Activated naive CD4-positive, alpha-beta T cell treated with anti-CD3 and anti-CD28 coated beads, Interleukin-2, amount 50 U/mL, for 72 hours (primary cell): ENCODE measurements around the gene PYDC1. TPM values are rescaled to one million over a fixed set of nuclear protein-coding genes. Genes with fewer than 3 reads are reported as not detected.
A peak's percentile ranks its signal among the peaks of the same experiment; 100 is the strongest.
"Not testable (repeated sequence)": the region's sequence is repeated elsewhere in the genome, so short reads cannot be mapped to it uniquely, and the experiment has no call there.

Experiments used
- ATAC-seq, 2 donors: fragments of 150-1000 bp; cut with Tn5 transposase; 2 replicates each; pipeline ENCODE4 v1.10.0; 2021; ENCODE audit warnings: mild to moderate bottlenecking in 2 of 2, moderate library complexity in 2 of 2
- DNase-seq, 2 donors: peaks; one replicate each; pipeline ENCODE4 v3.0.0; 2021 to 2022; ENCODE audit warnings: low spot score in 2 of 2
- H3K27ac Mint-ChIP-seq, 2 donors: one replicate each; pipeline ENCODE4 v1.8.0; 2022; ENCODE audit warnings: mild to moderate bottlenecking in 2 of 2, mixed read lengths in 2 of 2
- H3K36me3 Mint-ChIP-seq, 2 donors: one replicate each; pipeline ENCODE4 v1.8.0; 2022; ENCODE audit warnings: mixed read lengths in 2 of 2
- H3K9me3 Mint-ChIP-seq, 2 donors: one replicate each; pipeline ENCODE4 v1.8.0; 2022; ENCODE audit warnings: mixed read lengths in 2 of 2
- total RNA-seq, 2 donors: library from RNA; stranded (reverse); gene quantifications; one replicate each; pipeline ENCODE4 v1.2.3, GENCODE V29; 2022

PYDC1 gene
- total RNA-seq, 2 donors from 2014 or later = not detected

DNA sequence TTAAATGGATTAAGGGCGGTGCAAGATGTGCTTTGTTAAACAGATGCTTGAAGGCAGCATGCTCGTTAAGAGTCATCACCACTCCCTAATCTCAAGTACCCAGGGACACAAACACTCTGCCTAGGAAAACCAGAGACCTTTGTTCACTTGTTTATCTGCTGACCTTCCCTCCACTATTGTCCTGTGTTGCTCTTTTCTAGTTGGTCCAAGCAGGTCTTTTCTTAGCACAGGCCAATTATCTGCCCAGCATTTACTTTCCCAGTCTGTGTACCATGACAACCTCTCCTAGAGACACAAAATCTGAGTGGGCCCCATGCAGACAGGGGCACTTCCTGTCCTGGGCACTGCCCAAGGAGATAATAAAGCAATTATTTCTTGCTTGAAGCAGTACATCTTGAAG, 46.9 kb downstream of the PYDC1 start:
- ATAC-seq, H3K9me3 Mint-ChIP-seq, H3K27ac Mint-ChIP-seq, DNase-seq, H3K36me3 Mint-ChIP-seq: not testable (repeated sequence)

DNA sequence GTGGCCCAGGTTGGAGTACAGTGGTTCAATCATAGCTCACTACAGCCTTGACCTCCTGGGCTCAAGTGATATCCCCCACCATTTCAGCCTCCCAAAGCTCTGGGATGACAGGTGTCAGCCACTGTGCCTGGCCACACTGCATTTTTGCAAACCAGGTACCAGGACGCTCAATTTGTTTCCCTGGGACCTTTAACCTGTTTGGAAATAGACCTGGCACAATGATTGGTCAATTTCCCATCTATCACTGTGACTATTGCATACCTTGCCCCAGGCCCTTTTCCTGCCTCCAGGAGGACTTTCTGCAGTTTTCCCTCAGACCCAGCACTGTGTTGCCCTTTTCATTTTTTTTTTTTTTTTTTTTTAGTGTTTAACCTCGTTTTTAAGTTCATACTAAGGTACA, 48.1 kb downstream of the PYDC1 start:
- ATAC-seq (no peak), DNase-seq (no peak)
- H3K36me3 Mint-ChIP-seq = no peaks in the 10 kb centered on the region

DNA sequence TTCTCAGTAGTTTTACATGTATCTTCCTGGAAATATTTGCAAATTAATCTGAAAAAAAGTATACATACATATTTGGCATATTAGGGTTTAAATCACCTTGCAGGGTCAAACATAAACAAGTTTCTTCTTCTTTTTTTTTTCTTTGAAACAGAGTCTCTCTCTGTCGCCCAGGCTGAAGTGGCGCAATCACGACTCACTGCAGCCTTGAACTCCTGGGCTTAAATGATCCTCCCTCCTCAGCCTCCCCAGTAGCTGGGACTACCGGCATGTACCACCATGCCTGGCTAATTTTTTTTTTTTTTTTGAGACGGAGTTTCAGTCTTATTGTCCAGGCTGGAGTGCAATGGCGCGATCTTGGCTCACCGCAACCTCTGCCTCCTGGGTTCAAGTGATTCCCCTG, 49.6 kb downstream of the PYDC1 start:
- Mint-ChIP-seq H3K9me3 (no peaks in the 10 kb centered on the region), H3K36me3 (no peaks in the 10 kb centered on the region), H3K27ac (peak overlapping the region in 1 of 2 donors; percentile 60)
- ATAC-seq (no peak), DNase-seq (no peak)

More for the DNA sequence above, 48.1 kb downstream of the PYDC1 start:
- H3K9me3 Mint-ChIP-seq = no peaks in the 10 kb centered on the region
- H3K27ac Mint-ChIP-seq = no peak overlapping the region

Other genes with a start within 250 kb of the PYDC1 start
- gene HSD3B7, start 231.9 kb downstream of the PYDC1 start, total RNA-seq = 1 to 10 TPM; 4.1 to 9.2 TPM
- gene STX1B, start 206.5 kb downstream of the PYDC1 start, total RNA-seq = 1 to 10 TPM in 1 of 2 donors, under 1 TPM in 1; 0.87 to 4.5 TPM
- gene STX4, start 183.6 kb downstream of the PYDC1 start, total RNA-seq = 10 to 100 TPM; 63.4 to 66.1 TPM
- 10 to 100 TPM; 14.5 to 32.7 TPM for gene ZNF668, start 142.9 kb downstream of the PYDC1 start, total RNA-seq
- gene ZNF646, start 142.7 kb downstream of the PYDC1 start, total RNA-seq = 10 to 100 TPM; 20.2 to 35.6 TPM
- gene PRSS53, start 128.2 kb downstream of the PYDC1 start, total RNA-seq = 10 to 100 TPM in 1 of 2 donors, 1 to 10 TPM in 1; 7.4 to 12.1 TPM
- gene VKORC1, start 122.3 kb downstream of the PYDC1 start, total RNA-seq = 10 to 100 TPM; 41.4 to 91.4 TPM
- 10 to 100 TPM; 18.3 to 61.0 TPM for gene BCKDK, start 108.7 kb downstream of the PYDC1 start, total RNA-seq
- 10 to 100 TPM; 57.8 to 88.5 TPM for gene KAT8, start 99.5 kb downstream of the PYDC1 start, total RNA-seq
- gene PRSS8, start 81.4 kb downstream of the PYDC1 start, total RNA-seq = not detected
- gene PRSS36, start 67.1 kb downstream of the PYDC1 start, total RNA-seq = 1 to 10 TPM; 1.0 to 1.1 TPM
- 100 to 1,000 TPM; 486 to 763 TPM for gene FUS, start 37.0 kb downstream of the PYDC1 start, total RNA-seq
- gene PYCARD, start 14.4 kb downstream of the PYDC1 start, total RNA-seq = 10 to 100 TPM in 1 of 2 donors, 1 to 10 TPM in 1; 1.2 to 19.7 TPM
- gene TRIM72, start 3.0 kb downstream of the PYDC1 start, total RNA-seq = under 1 TPM; 0.06 to 0.09 TPM
- gene ITGAM, start 42.8 kb upstream of the PYDC1 start, total RNA-seq = 1 to 10 TPM; 1.5 to 5.5 TPM
- 10 to 100 TPM in 1 of 2 donors, 1 to 10 TPM in 1; 7.3 to 19.1 TPM for gene ITGAX, start 138.0 kb upstream of the PYDC1 start, total RNA-seq
- gene ITGAD, start 176.2 kb upstream of the PYDC1 start, total RNA-seq = not detected
- gene COX6A2, start 211.2 kb upstream of the PYDC1 start, total RNA-seq = not detected
- gene ZNF843, start 225.7 kb upstream of the PYDC1 start, total RNA-seq = under 1 TPM; 0.12 to 0.18 TPM
- gene ARMC5, start 242.4 kb upstream of the PYDC1 start, total RNA-seq = 1 to 10 TPM; 8.6 to 9.2 TPM